Adrenal gland (tissue), 12 donors: ENCODE results near the gene DDRGK1. TPM values are rescaled to one million over a fixed set of nuclear protein-coding genes. Genes with fewer than 3 reads are reported as not detected.

Experiments used
- DNase-seq, 7 donors: peaks; one replicate each; pipeline ENCODE4 v3.0.0-alpha.2; 2019 to 2020
- H3K27ac ChIP-seq, 5 donors: fragments of 200-600 bp; sonication (generic) in 4 of 5; 1 replicate in 3 of 5; 2 replicates in 2 of 5; pipeline versions ENCODE4 v1.5.1 to v1.8.0; 2016 to 2020; ENCODE audit warnings: mild to moderate bottlenecking in 1 of 5
- H3K27me3 ChIP-seq: fragments of 200-600 bp; 2 replicates; pipeline ENCODE4 v1.8.0; 2021
- H3K36me3 ChIP-seq, 2 donors: fragments of 200-600 bp; replicated peaks in 1 of 2; 1 replicate in 1 of 2; 2 replicates in 1 of 2; pipeline versions ENCODE4 v1.5.1 to v1.8.0; 2018 to 2022
- H3K4me1 ChIP-seq, 2 donors: fragments of 200-600 bp; replicated peaks in 1 of 2; 1 replicate in 1 of 2; 2 replicates in 1 of 2; pipeline versions ENCODE4 v1.5.1 to v1.8.0; 2018 to 2021
- H3K4me3 ChIP-seq, 4 donors: fragments of 200-600 bp; sonication (generic) in 3 of 4; one replicate each; pipeline ENCODE4 v1.5.1; 2016 to 2018
- H3K9me3 ChIP-seq, 3 donors: fragments of 200-600 bp; sonication (generic) in 1 of 3; replicated peaks in 1 of 3; 1 replicate in 2 of 3; 2 replicates in 1 of 3; pipeline versions ENCODE4 v1.5.1 to v1.8.0; 2016 to 2021
- CTCF ChIP-seq, 6 experiments: fragments of 450-650 bp in 4 of 6; fragments of 200-600 bp in 2 of 6; sonication (generic) in 1 of 6; IDR thresholded peaks; 1 replicate in 5 of 6; 2 replicates in 1 of 6; pipeline versions ENCODE4 v1.5.1 to v1.8.0; 2016 to 2021; ENCODE audit warnings: antibody characterized with exemption in 6 of 6, mild to moderate bottlenecking in 2 of 6, moderate library complexity in 1 of 6
- POLR2A ChIP-seq, 2 donors: fragments of 450-650 bp; IDR thresholded peaks; one replicate each; pipeline ENCODE4 v1.6.1; 2017; ENCODE audit warnings: antibody characterized with exemption in 2 of 2, mild to moderate bottlenecking in 2 of 2, moderate library complexity in 1 of 2
- WGBS, 4 donors: extraction: QIAGEN DNeasy Blood & Tissue Kit in 2 of 4; methylation state at CpG; one replicate each; pipeline versions ENCODE4 v1.1.5 to v1.1.7; 2013 to 2017; 5-methylcytosine and 5-hydroxymethylcytosine counted together
- intact Hi-C, 2 donors: fragments of 100-400 bp; cut with DNase I; formaldehyde crosslinking; loops; one replicate each; pipeline versions ENCODE4 v1.14.1 to v1.15.0; 2022 to 2023
- polyA plus RNA-seq, 3 donors: library from polyadenylated mRNA; stranded (reverse); fragments of 200-250 nt in 2 of 3; fragments of 350-450 nt in 1 of 3; fragmentation: Illumina TruSeq in 1 of 3; extraction: RNeasy Lipid Tissue Mini Kit (QIAGEN cat#74804) in 1 of 3; gene quantifications; one replicate each; pipeline ENCODE4 v1.2.3, GENCODE V29; 2013 to 2014
- total RNA-seq, 9 donors: library from RNA; depleted of rRNA in 4 of 9; stranded (reverse); fragments of >200 nt in 4 of 9; fragments of 120-200 nt in 1 of 9; fragmentation: NEBNext Ultra II Directional in 1 of 9; extraction: Animal tissue kit (Norgen Biotek cat#: 25700) in 1 of 9; gene quantifications; one replicate each; pipeline versions ENCODE4 v1.1.0 to v1.2.4, GENCODE V29; 2013 to 2023
- donor health status: healthy with polysubstance abuse.
- donor health status: Bipolar disorder and iron deficiency.
- donor health status: DM: yes; HTN: yes; CAD: no.
- donor health status: DM: no; HTN: no; CAD: no.
- donor health status: DM: no; HTN: no; CAD: no.
- donor health status: DM: yes; HTN: yes; CAD: no.

DDRGK1 gene
- total and polyA plus RNA-seq, 12 donors, result 81.6 to 202 (median 140) TPM

DNA sequence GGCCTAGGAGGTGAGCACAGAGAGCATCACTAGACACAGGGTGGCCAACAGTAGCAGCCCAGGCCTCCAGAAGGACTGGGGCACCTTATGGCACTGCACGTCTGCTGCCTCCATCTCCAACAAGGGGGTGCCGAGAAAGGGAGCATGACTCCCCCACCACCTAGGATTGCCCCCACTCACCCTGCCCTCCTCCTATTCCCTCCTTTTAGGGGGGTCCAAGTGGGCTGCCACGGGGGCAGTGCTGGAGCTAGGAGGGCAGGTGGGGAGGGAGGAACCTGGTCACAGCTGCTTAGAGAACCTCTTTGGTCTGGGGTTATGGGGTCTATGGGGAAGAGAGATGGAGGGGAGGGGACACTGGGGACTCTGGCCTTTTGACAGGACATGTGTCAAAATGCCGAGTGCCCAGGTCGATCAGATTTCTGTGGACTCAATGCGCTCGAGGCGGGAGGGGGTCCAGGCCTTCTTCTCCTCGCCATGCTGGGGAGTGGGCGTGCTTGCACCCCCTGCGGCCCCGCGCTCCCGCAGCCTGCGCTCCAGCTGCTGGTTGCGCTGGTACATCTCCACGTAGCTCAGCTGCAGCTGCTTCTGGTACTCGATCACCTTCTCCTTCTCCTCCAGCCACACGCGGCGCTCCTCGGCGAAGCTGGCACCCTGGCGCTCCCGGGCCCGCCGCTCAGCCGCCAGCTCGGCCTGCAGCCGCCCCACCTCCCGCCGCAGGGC is 40.3 kb downstream of the DDRGK1 start:
- Histone ChIP-seq H3K27me3 (no peaks in the 10 kb centered on the region), H3K9me3 (no peaks in the 10 kb centered on the region), H3K27ac (no peak overlapping the region), H3K36me3 (no peaks in the 10 kb centered on the region), H3K4me1 (peaks cover 9 to 12% of the 10 kb centered on the region in 2 donors), H3K4me3 (no peak overlapping the region)
- intact Hi-C loops, result no loop called here
- WGBS, 4 donors, result 86 to 93% (median 91%) methylated on average over 15 to 32 of the region's 32 CpGs
- peak in 1 of 7 donors; percentile 47 for DNase-seq
- TF ChIP-seq POLR2A (IDR thresholded peaks at IDR 0.05), result no peak
- TF ChIP-seq CTCF (IDR thresholded peaks at IDR 0.05), result no peak

- H3K9me3 ChIP-seq, result no peaks in the 10 kb centered on the region
- no peak overlapping the region for H3K4me3 ChIP-seq
- no peak overlapping the region for H3K27ac ChIP-seq
- TF ChIP-seq CTCF (IDR thresholded peaks at IDR 0.05) (no peak), POLR2A (IDR thresholded peaks at IDR 0.05) (no peak)
- intact Hi-C loops, result no loop called here
- DNase-seq, result peak in 1 of 7 donors; percentile 44
- 84 to 92% (median 91%) methylated on average over 13 to 14 of the region's 14 CpGs for WGBS, 4 donors
- peaks cover 13 to 14% of the 10 kb centered on the region in 2 donors for H3K4me1 ChIP-seq
- no peaks in the 10 kb centered on the region for H3K36me3 ChIP-seq
- H3K27me3 ChIP-seq, result no peaks in the 10 kb centered on the region
Measured at GRCh38 chr20:3163099-3164042, 41.1 kb downstream of the DDRGK1 start.

DNA sequence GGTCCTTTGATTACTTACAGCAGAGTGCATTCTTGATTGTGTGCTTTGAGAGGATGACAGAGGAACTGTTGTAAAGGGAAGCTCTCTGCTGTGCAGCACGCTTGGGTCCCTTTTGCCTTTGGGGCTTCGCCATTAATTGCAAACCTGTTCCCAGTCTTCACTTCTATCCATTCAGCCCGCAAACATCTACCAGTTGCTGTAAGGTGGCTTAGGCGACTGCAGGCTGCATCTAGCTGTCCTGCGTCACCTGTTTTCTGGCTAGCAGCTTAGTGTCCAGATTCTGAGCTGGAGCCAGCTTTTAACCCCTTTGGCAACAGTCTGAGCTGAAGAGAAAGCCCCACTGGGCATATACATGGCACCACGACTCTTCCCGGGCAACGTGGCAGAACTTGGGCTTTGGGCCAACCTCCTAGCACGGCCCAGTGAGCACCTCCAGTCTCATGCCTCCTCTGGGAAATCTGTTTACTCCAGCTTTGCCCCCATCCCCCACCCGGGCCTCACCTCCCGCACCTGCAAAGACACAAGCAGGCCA is 42.3 kb downstream of the DDRGK1 start:
- DNase-seq, result peak in 1 of 7 donors; percentile 52
- intact Hi-C loops, result no loop called here
- TF ChIP-seq CTCF (IDR thresholded peaks at IDR 0.05) (no peak), POLR2A (IDR thresholded peaks at IDR 0.05) (no peak)
- Histone ChIP-seq H3K36me3 (no peaks in the 10 kb centered on the region), H3K27me3 (no peaks in the 10 kb centered on the region), H3K4me3 (no peak overlapping the region), H3K27ac (no peak overlapping the region), H3K4me1 (peaks cover 17 to 18% of the 10 kb centered on the region in 2 donors), H3K9me3 (no peaks in the 10 kb centered on the region)
- 44 to 62% (median 60%) methylated on average over 8 to 11 of the region's 11 CpGs for WGBS, 4 donors
